HEK293T (cell line): ENCODE measurements around the gene RPUSD3.

Experiments
- CTCF ChIA-PET: fragments of 350-600 bp; formaldehyde crosslinking; extraction: SDS; loops from one replicate; lab custom pipeline; 2021; ENCODE audit warnings: antibody characterized with exemption, inconsistent platforms; lab: Yijun Ruan, JAX
- POLR2A ChIA-PET: fragments of 350-600 bp; formaldehyde crosslinking; extraction: SDS; loops from one replicate; lab custom pipeline; 2020; ENCODE audit warnings: antibody characterized with exemption, inconsistent platforms; lab: Yijun Ruan, JAX
- DNase-seq: peaks from one replicate; pipeline ENCODE4 v3.0.0; 2012; ENCODE audit warnings: mixed read lengths; ENCODE audit errors: extremely low spot score
- ARNT ChIP-seq: fragments of 450-650 bp; IDR thresholded peaks from 2 replicates; pipeline ENCODE4 v1.6.1; 2017; ENCODE audit warnings: mild to moderate bottlenecking
- BHLHE40 ChIP-seq: fragments of 450-650 bp; IDR thresholded peaks from 2 replicates; pipeline ENCODE4 v1.6.1; 2016; ENCODE audit warnings: mild to moderate bottlenecking, moderate library complexity, borderline replicate concordance
- CTBP1 ChIP-seq: fragments of 450-650 bp; IDR thresholded peaks from 2 replicates; pipeline ENCODE4 v1.6.1; 2016; ENCODE audit warnings: borderline replicate concordance
- ELF4 ChIP-seq: fragments of 450-650 bp; IDR thresholded peaks from 2 replicates; pipeline ENCODE4 v1.6.1; 2017; ENCODE audit warnings: antibody characterized with exemption
- FOXA1 ChIP-seq: fragments of 450-650 bp; IDR thresholded peaks from 2 replicates; pipeline ENCODE4 v1.6.1; 2016; ENCODE audit warnings: mild to moderate bottlenecking
- FOXK2 ChIP-seq: fragments of 450-650 bp; IDR thresholded peaks from 2 replicates; pipeline ENCODE4 v1.6.1; 2016; ENCODE audit warnings: mild to moderate bottlenecking
- FOXM1 ChIP-seq: fragments of 450-650 bp; IDR thresholded peaks from 2 replicates; pipeline ENCODE4 v1.6.1; 2017; ENCODE audit warnings: mild to moderate bottlenecking, borderline replicate concordance
- HDGF ChIP-seq: fragments of 450-650 bp; IDR thresholded peaks from 2 replicates; pipeline ENCODE4 v1.6.1; 2017; ENCODE audit warnings: antibody characterized with exemption, borderline replicate concordance
- L3MBTL2 ChIP-seq: fragments of 450-650 bp; conservative IDR thresholded peaks from 2 replicates; pipeline ENCODE4 v1.6.1; 2016; ENCODE audit warnings: mild to moderate bottlenecking
- LEF1 ChIP-seq: fragments of 450-650 bp; IDR thresholded peaks from 2 replicates; pipeline ENCODE4 v1.6.1; 2017; ENCODE audit warnings: mild to moderate bottlenecking, borderline replicate concordance
- NFRKB ChIP-seq: fragments of 450-650 bp; IDR thresholded peaks from 2 replicates; pipeline ENCODE4 v1.6.1; 2016; ENCODE audit warnings: mild to moderate bottlenecking, moderate library complexity
- SP1 ChIP-seq: fragments of 450-650 bp; IDR thresholded peaks from 2 replicates; pipeline ENCODE4 v1.6.1; 2017
- SUZ12 ChIP-seq: fragments of 450-650 bp; IDR thresholded peaks from 2 replicates; pipeline ENCODE4 v1.6.1; 2016; ENCODE audit warnings: mild to moderate bottlenecking
- TARDBP ChIP-seq: fragments of 450-650 bp; IDR thresholded peaks from 2 replicates; pipeline ENCODE4 v1.6.1; 2016
- ZNF384 ChIP-seq: fragments of 450-650 bp; IDR thresholded peaks from 2 replicates; pipeline ENCODE4 v1.6.1; 2016
- TF ChIP-seq, protein P1 (sequence below): fragments of 450-650 bp; IDR thresholded peaks from 2 replicates; pipeline ENCODE4 v1.6.1; 2016

Gene RPUSD3

GRCh38 chr3:9820946-9821345 lies 22.9 kb downstream of the RPUSD3 start:
- TF ChIP-seq NFRKB = no peak
- no peak for TF ChIP-seq BHLHE40
- TF ChIP-seq SP1 = no peak
- no peak for TF ChIP-seq FOXM1
- TF ChIP-seq ARNT = no peak
- TF ChIP-seq, protein P1, sequence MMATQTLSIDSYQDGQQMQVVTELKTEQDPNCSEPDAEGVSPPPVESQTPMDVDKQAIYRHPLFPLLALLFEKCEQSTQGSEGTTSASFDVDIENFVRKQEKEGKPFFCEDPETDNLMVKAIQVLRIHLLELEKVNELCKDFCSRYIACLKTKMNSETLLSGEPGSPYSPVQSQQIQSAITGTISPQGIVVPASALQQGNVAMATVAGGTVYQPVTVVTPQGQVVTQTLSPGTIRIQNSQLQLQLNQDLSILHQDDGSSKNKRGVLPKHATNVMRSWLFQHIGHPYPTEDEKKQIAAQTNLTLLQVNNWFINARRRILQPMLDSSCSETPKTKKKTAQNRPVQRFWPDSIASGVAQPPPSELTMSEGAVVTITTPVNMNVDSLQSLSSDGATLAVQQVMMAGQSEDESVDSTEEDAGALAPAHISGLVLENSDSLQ = no peak
- TF ChIP-seq FOXA1 = no peak
- no peak for TF ChIP-seq TARDBP
- no peak for TF ChIP-seq CTBP1
- TF ChIP-seq L3MBTL2 = no peak
- TF ChIP-seq SUZ12 = no peak
- no peak for TF ChIP-seq HDGF
- TF ChIP-seq FOXK2 = no peak
- TF ChIP-seq LEF1 = no peak
- ChIA-PET POLR2A (no interaction called here), CTCF (no interaction called here)
- DNase-seq = peak; percentile 38

- CTCF ChIA-PET = no interaction called here
- DNase-seq = no peak
- TF ChIP-seq ZNF384 (no peak), NFRKB (no peak)
- POLR2A ChIA-PET = no interaction called here
Observed at GRCh38 chr3:9820543-9820942, 23.3 kb downstream of the RPUSD3 start.

DNA sequence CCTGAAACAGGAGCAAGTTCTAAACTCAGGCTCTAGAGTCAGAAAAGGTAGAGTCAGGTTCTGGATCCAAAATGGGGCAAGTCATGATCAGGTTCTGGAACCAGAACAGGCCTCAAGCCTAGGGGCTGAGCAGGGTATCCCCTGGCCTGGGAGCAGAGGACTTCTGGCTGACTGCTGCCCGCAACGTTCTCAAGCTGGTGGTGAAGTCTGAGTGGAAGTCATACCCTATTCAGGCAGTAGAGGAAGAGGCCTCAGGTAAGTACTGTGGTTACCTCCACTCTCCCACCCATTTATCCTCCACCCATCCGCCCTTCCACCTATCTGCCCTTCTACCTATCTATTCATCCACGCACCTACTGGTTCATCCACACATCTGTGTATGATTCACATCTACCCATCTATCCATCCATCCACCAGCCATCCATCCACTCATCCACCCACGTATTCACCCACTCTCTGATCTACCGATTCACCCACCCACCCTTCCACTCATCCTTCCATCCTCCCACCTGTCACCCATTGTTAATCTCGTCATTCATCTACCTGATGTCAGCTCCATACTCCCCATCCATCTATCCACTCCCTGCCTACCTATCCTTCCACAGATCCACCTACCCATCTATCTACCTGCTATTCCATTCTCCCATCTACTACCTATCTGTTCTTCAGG lies 25.0 kb downstream of the RPUSD3 start:
- TF ChIP-seq HDGF (no peak), NFRKB (no peak), BHLHE40 (no peak), ZNF384 (no peak), ELF4 (no peak), LEF1 (no peak), SP1 (no peak), FOXA1 (no peak), ARNT (no peak), FOXK2 (no peak), FOXM1 (no peak), CTBP1 (no peak), L3MBTL2 (no peak), TARDBP (no peak), SUZ12 (no peak)
- TF ChIP-seq, protein P1 = no peak
- DNase-seq = no peak
- ChIA-PET POLR2A (no interaction called here), CTCF (no interaction called here)

GRCh38 chr3:9817436-9817835 lies 26.4 kb downstream of the RPUSD3 start:
- CTCF ChIA-PET = no interaction called here
- no peak for DNase-seq
- POLR2A ChIA-PET = no interaction called here
- TF ChIP-seq FOXK2 = no peak
- no peak for TF ChIP-seq SP1
- TF ChIP-seq CTBP1 = no peak
- TF ChIP-seq NFRKB = no peak
- TF ChIP-seq SUZ12 = no peak
- no peak for TF ChIP-seq ZNF384

DNA sequence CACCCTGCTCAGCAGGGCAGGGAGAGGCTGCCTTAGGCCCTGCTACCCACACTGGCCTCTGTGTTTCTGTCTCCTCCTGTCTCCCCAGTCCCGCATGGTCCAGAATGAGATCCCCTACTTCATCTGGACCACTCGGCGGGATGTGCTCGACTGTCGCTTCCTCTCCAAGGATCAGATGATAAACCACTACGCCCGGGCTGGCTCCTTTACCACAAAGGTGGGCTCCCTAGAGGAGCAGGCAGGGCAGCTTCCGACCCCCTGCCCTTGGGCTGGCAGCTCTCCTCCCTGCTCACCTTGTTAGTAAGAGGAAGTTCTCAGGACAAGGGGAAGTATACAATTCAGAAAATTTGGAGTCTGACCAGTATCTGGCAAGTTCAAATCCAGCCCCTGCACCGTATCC lies 27.8 kb downstream of the RPUSD3 start:
- ChIA-PET POLR2A (interaction anchor here (1.4 kb wide), 1 partner anchor 22 kb away, joined by 3 read pairs; no protein-coding TSS in a partner anchor), CTCF (interaction anchor here (0.5 kb wide), 1 partner anchor 30 kb away, joined by 3 read pairs; no protein-coding TSS in a partner anchor)
- DNase-seq = no peak
- no peak for TF ChIP-seq BHLHE40
- no peak for TF ChIP-seq ARNT
- no peak for TF ChIP-seq SP1
- TF ChIP-seq SUZ12 = no peak
- TF ChIP-seq, protein P1 = no peak
- TF ChIP-seq FOXK2 = no peak
- no peak for TF ChIP-seq FOXM1
- TF ChIP-seq L3MBTL2 = no peak
- TF ChIP-seq CTBP1 = no peak

DNA sequence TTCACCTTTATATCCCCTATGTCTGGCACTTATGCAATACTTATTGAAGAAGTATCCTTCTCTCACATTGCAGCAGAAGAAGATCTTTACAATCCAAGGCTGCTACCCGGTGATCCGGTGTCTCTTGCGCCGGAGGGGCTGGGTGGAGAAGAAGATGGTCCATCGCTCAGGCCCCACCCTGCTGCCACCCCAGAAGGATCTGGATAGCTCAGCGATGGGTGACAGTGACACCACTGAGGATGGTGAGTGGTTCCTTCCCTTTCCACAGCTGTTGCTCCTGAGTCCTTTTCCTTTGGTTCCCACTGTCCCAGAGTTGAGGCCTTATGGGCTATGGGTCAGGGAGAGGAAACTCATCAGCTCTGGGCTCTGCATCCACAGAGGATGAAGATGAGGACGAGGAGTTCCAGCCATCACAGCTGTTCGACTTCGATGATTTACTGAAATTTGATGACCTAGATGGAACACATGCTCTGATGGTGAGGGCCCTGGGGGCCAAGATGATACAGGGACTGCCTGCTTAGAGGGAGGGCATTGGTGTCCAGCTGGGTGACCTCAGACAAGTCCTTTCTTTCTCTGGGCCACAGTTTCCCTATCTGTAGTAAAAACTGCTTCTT lies 30.8 kb downstream of the RPUSD3 start:
- no peak for DNase-seq
- POLR2A ChIA-PET = no interaction called here
- CTCF ChIA-PET = no interaction called here
- TF ChIP-seq, protein P1 = no peak
- no peak for TF ChIP-seq SUZ12
- TF ChIP-seq TARDBP = no peak
- no peak for TF ChIP-seq HDGF
- TF ChIP-seq ELF4 = no peak
- TF ChIP-seq BHLHE40 = no peak
- TF ChIP-seq FOXM1 = no peak
- TF ChIP-seq L3MBTL2 = no peak
- TF ChIP-seq NFRKB = no peak
- TF ChIP-seq SP1 = no peak
- no peak for TF ChIP-seq ARNT
- no peak for TF ChIP-seq ZNF384
